Esophagus squamous epithelium (tissue), 5 donors: ENCODE measurements around the gene PFDN2. TPM values are rescaled to one million over a fixed set of nuclear protein-coding genes. Genes with fewer than 3 reads are reported as not detected.

Source experiments
- DNase-seq: peaks from one replicate; lab custom pipeline; 2025; lab: John Stamatoyannopoulos, UW
- H3K27ac ChIP-seq, 4 donors: fragments of 200-600 bp; sonication (generic); one replicate each; pipeline ENCODE4 v1.5.1; 2016 to 2019; ENCODE audit warnings: mild to moderate bottlenecking in 1 of 4
- H3K27me3 ChIP-seq, 4 donors: fragments of 200-600 bp; sonication (generic); 1 replicate in 3 of 4; 2 replicates in 1 of 4; pipeline versions ENCODE4 v1.5.1 to v1.6.0; 2017 to 2021; ENCODE audit warnings: antibody characterized with exemption in 1 of 4
- H3K36me3 ChIP-seq, 3 donors: fragments of 200-600 bp; sonication (generic); one replicate each; pipeline ENCODE4 v1.5.1; 2016 to 2019
- H3K4me1 ChIP-seq, 3 donors: fragments of 200-600 bp; sonication (generic); one replicate each; pipeline ENCODE4 v1.5.1; 2017 to 2019
- H3K4me3 ChIP-seq, 4 donors: fragments of 200-600 bp; sonication (generic); 1 replicate in 3 of 4; 2 replicates in 1 of 4; pipeline ENCODE4 v1.5.1; 2016 to 2019; ENCODE audit warnings: mild to moderate bottlenecking in 2 of 4, moderate library complexity in 1 of 4
- H3K9me3 ChIP-seq, 3 donors: fragments of 200-600 bp; sonication (generic); one replicate each; pipeline ENCODE4 v1.5.1; 2016 to 2019
- CTCF ChIP-seq, 6 experiments: fragments of 450-650 bp in 4 of 6; fragments of 200-600 bp in 2 of 6; sonication (generic) in 2 of 6; IDR thresholded peaks; one replicate each; pipeline ENCODE4 v1.5.1; 2016 to 2019; ENCODE audit warnings: antibody characterized with exemption in 6 of 6, mild to moderate bottlenecking in 4 of 6, moderate library complexity in 4 of 6
- POLR2A ChIP-seq, 4 donors: fragments of 450-650 bp; IDR thresholded peaks; one replicate each; pipeline ENCODE4 v1.6.1; 2017; ENCODE audit warnings: antibody characterized with exemption in 4 of 4, mild to moderate bottlenecking in 4 of 4, moderate library complexity in 3 of 4
- WGBS, 2 donors: methylation state at CpG; one replicate each; pipeline ENCODE4 v1.1.5; 2018; 5-methylcytosine and 5-hydroxymethylcytosine counted together
- intact Hi-C: fragments of 100-400 bp; cut with DNase I; formaldehyde crosslinking; loops from one replicate; pipeline ENCODE4 v1.15.0; 2022
- total RNA-seq, 4 donors: library from RNA; depleted of rRNA; stranded (reverse); fragments of >200 nt; gene quantifications; one replicate each; pipeline ENCODE4 v1.1.0, GENCODE V29; 2016
- donor health status: DM: yes; HTN: yes; CAD: no.

PFDN2 gene
- total RNA-seq, 4 donors from 2014 or later, result 27.0 to 59.2 (median 45.3) TPM

GRCh38 chr1:161096015-161096414 lies 21.8 kb downstream of the PFDN2 start:
- Histone ChIP-seq H3K36me3 (peaks cover 0 to 21% (median 7%) of the 10 kb centered on the region in 3 donors), H3K9me3 (no peaks in the 10 kb centered on the region), H3K27ac (peak overlapping the region; percentile 23 to 82 (median 68)), H3K27me3 (no peaks in the 10 kb centered on the region), H3K4me3 (no peak overlapping the region), H3K4me1 (peaks cover 26 to 74% (median 37%) of the 10 kb centered on the region in 3 donors)
- no peak for DNase-seq
- 80 to 95% methylated on average over 2 of the region's 2 CpGs for WGBS, 2 donors
- TF ChIP-seq CTCF (IDR thresholded peaks at IDR 0.05) (no peak), POLR2A (IDR thresholded peaks at IDR 0.05) (no peak)
- intact Hi-C loops, result loop anchor here (10.0 kb wide), 1 partner anchor 61 kb away; the partner anchor contains the start of gene TSTD1

GRCh38 chr1:161095230-161095629 lies 22.6 kb downstream of the PFDN2 start:
- DNase-seq, result no peak
- intact Hi-C loops, result loop anchor here (10.0 kb wide), 1 partner anchor 60 kb away; the partner anchor contains the start of gene TSTD1
- Histone ChIP-seq H3K9me3 (no peaks in the 10 kb centered on the region), H3K4me3 (no peak overlapping the region), H3K4me1 (peaks cover 26 to 79% (median 37%) of the 10 kb centered on the region in 3 donors), H3K27me3 (no peaks in the 10 kb centered on the region), H3K27ac (peak overlapping the region in 2 of 4 donors; percentile 81 to 82), H3K36me3 (peaks cover 0 to 13% (median 0%) of the 10 kb centered on the region in 3 donors)
- TF ChIP-seq CTCF (IDR thresholded peaks at IDR 0.05) (no peak), POLR2A (IDR thresholded peaks at IDR 0.05) (no peak)
- 92 to 94% methylated on average over 6 of the region's 6 CpGs for WGBS, 2 donors

- peaks cover 29 to 86% (median 41%) of the 10 kb centered on the region in 3 donors for H3K4me1 ChIP-seq
- 93 to 97% methylated on average over 14 of the region's 14 CpGs for WGBS, 2 donors
- H3K4me3 ChIP-seq, result no peak overlapping the region
- TF ChIP-seq CTCF (IDR thresholded peaks at IDR 0.05), result no peak
- TF ChIP-seq POLR2A (IDR thresholded peaks at IDR 0.05), result no peak
- H3K36me3 ChIP-seq, result peaks cover 0 to 5% (median 0%) of the 10 kb centered on the region in 3 donors
- H3K27ac ChIP-seq, result no peak overlapping the region
- intact Hi-C loops, result loop anchor here (10.0 kb wide), 1 partner anchor 60 kb away; the partner anchor contains the start of gene TSTD1
- no peak for DNase-seq
- H3K9me3 ChIP-seq, result no peaks in the 10 kb centered on the region
- H3K27me3 ChIP-seq, result no peaks in the 10 kb centered on the region
These were observed 23.4 kb downstream of the PFDN2 start for GRCh38 chr1:161094481-161094880.

GRCh38 chr1:161092621-161093028 lies 25.2 kb downstream of the PFDN2 start:
- TF ChIP-seq CTCF (IDR thresholded peaks at IDR 0.05), result no peak
- no peak for TF ChIP-seq POLR2A (IDR thresholded peaks at IDR 0.05)
- intact Hi-C loops, result loop anchor here (10.0 kb wide), 1 partner anchor 58 kb away; the partner anchor contains the start of gene TSTD1
- Histone ChIP-seq H3K9me3 (no peaks in the 10 kb centered on the region), H3K36me3 (no peaks in the 10 kb centered on the region), H3K4me3 (no peak overlapping the region), H3K27me3 (no peaks in the 10 kb centered on the region), H3K27ac (peak overlapping the region; percentile 19 to 97 (median 72)), H3K4me1 (peaks cover 22 to 81% (median 30%) of the 10 kb centered on the region in 3 donors)
- no peak for DNase-seq
- 42 to 46% methylated on average over 3 of the region's 3 CpGs for WGBS, 2 donors

- WGBS, 2 donors, result 89 to 97% methylated on average over 3 to 5 of the region's 7 CpGs
- H3K4me3 ChIP-seq, result no peak overlapping the region
- no peaks in the 10 kb centered on the region for H3K36me3 ChIP-seq
- H3K27ac ChIP-seq, result peak overlapping the region; percentile 34 to 97 (median 72)
- DNase-seq, result no peak
- no peaks in the 10 kb centered on the region for H3K27me3 ChIP-seq
- H3K4me1 ChIP-seq, result peaks cover 17 to 75% (median 25%) of the 10 kb centered on the region in 3 donors
- H3K9me3 ChIP-seq, result no peaks in the 10 kb centered on the region
- intact Hi-C loops, result loop anchor here (10.0 kb wide), 1 partner anchor 57 kb away; the partner anchor contains the start of gene TSTD1
- TF ChIP-seq CTCF (IDR thresholded peaks at IDR 0.05) (no peak), POLR2A (IDR thresholded peaks at IDR 0.05) (no peak)
These were observed 25.9 kb downstream of the PFDN2 start for GRCh38 chr1:161091796-161092507.
